ENCODE measurements around the gene MMRN1. TPM values are rescaled to one million over a fixed set of nuclear protein-coding genes. Genes with fewer than 3 reads are reported as not detected.

The MMRN1 gene
- total RNA-seq, 1 donor: 0.45 TPM

DNA sequence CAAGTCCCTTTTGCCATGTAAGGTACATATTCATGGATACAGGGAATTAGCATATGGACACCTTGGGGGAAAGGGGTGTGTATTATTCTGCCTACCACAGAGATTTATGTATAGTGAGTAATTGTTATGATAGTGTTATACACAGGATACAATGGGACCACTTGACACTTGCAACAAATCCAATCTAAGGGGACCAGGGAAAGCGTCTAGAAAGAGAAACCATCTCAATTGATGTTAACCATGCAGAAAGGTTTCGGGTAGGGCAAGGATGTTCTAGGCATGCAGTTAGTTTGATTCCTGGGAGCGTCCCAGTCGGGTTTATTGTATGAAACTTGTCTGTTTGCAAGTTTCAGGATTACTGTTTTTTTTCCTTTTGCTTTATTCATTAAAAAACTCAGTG lies 34.2 kb downstream of the MMRN1 start:
- DNase-seq (ENCODE audit: low read depth): no peak
- TF ChIP-seq, protein P1, sequence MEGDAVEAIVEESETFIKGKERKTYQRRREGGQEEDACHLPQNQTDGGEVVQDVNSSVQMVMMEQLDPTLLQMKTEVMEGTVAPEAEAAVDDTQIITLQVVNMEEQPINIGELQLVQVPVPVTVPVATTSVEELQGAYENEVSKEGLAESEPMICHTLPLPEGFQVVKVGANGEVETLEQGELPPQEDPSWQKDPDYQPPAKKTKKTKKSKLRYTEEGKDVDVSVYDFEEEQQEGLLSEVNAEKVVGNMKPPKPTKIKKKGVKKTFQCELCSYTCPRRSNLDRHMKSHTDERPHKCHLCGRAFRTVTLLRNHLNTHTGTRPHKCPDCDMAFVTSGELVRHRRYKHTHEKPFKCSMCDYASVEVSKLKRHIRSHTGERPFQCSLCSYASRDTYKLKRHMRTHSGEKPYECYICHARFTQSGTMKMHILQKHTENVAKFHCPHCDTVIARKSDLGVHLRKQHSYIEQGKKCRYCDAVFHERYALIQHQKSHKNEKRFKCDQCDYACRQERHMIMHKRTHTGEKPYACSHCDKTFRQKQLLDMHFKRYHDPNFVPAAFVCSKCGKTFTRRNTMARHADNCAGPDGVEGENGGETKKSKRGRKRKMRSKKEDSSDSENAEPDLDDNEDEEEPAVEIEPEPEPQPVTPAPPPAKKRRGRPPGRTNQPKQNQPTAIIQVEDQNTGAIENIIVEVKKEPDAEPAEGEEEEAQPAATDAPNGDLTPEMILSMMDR (IDR thresholded peaks at IDR 0.05; ENCODE audit: insufficient read depth, low read length): no peak
- H3K4me3 ChIP-seq (ENCODE audit: low read depth, low read length): no peak overlapping the region

DNA sequence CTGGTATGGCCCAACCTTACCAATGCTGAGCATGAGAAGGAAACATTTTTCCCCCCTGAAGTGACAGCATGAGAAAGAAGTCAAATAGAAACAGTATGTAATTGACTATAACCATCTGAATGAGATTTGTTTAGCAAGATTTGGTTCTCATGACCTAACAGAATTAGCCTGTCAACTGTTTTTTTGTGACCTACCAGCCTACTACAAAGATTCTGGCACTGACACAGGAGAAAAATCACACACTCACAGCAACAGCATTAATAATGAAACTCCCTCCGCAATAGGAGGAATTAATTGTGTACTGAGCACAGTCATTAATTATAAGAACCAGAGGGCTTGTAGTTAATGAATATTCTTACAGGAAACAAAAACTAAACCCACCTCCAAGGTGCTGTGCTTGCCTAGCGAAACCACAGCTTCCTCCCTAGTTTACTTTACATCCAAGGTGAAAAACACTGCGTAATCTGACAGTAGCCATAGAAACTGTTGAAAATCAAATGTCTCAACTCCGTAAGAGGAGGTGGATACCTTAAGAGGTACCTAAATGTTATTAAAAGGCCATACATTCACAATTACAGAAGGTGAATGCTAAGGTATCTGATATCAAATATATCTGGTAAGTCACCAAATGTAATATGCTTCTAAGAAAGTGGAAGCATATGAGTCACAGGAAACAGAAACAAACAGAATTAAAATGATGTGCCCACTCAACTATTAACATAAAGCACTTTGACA lies 34.9 kb downstream of the MMRN1 start:
- no peak for DNase-seq (ENCODE audit: low read depth)
- no peak overlapping the region for H3K4me3 ChIP-seq (ENCODE audit: low read depth, low read length)
- TF ChIP-seq, protein P1 (IDR thresholded peaks at IDR 0.05; ENCODE audit: insufficient read depth, low read length): no peak

GRCh38 chr4:89939546-89939945 lies 44.9 kb downstream of the MMRN1 start:
- DNase-seq (ENCODE audit: low read depth): no peak
- no peak overlapping the region for H3K4me3 ChIP-seq (ENCODE audit: low read depth, low read length)
- TF ChIP-seq, protein P1 (IDR thresholded peaks at IDR 0.05; ENCODE audit: insufficient read depth, low read length): no peak

- no peak for DNase-seq (ENCODE audit: low read depth)
Measured at GRCh38 chr4:89939994-89940393, 45.3 kb downstream of the MMRN1 start.

DNA sequence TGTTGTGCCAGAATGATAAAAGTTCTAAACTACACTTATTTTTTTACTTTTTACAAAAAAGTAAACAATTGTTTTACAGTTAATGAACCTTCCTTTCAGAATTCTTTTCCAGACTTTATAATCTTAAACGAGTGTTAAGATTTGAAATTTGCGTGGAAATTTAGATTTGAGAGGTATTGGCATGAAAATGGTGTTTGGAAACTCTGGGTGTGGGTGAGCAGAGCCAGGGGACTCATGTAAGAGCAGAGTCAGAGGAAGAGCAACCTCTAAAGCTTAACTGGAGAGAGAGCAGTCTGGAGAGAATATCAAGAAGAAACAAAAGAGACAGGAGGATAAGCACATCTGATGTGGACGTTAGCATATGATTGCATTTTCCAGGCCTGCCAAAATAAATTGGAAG lies 48.2 kb downstream of the MMRN1 start:
- DNase-seq (ENCODE audit: low read depth): no peak
- H3K4me3 ChIP-seq (ENCODE audit: low read depth, low read length): no peak overlapping the region
- TF ChIP-seq, protein P1 (IDR thresholded peaks at IDR 0.05; ENCODE audit: insufficient read depth, low read length): no peak

More at GRCh38 chr4:89939994-89940393, 45.3 kb downstream of the MMRN1 start:
- H3K4me3 ChIP-seq (ENCODE audit: low read depth, low read length): no peak overlapping the region
- TF ChIP-seq, protein P1 (IDR thresholded peaks at IDR 0.05; ENCODE audit: insufficient read depth, low read length): no peak

DNA sequence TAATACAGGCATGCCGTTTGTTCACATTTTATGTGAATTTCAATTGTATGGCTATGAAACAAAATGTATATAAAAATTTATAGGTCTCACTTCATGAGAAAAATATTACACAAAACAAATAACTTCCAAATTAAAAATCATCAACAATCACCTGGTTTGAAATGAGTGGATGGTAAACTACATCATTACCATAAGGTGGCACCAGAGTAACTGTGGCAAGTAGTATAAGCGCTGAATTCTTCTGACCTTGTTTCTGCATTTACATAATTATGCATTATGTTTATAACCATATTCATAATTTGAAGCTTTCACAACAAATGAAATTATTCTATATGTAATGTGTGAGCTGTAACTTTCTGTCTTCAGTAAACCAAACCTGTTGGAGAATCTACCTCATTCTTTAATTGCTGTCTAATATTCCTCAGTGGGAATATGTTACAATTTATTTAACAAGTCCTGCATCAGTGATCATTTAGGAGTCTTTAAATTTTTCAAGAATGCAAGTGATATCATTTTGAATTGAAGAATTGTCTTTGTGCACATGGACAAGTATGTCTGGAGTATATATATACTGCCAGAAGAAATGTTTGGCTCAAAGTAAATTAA lies 55.2 kb downstream of the MMRN1 start:
- no peak overlapping the region for H3K4me3 ChIP-seq (ENCODE audit: low read depth, low read length)
- TF ChIP-seq, protein P1 (IDR thresholded peaks at IDR 0.05; ENCODE audit: insufficient read depth, low read length): no peak
- DNase-seq (ENCODE audit: low read depth): no peak
